Activated CD8-positive, alpha-beta memory T cell treated with anti-CD3 and anti-CD28 coated beads, Interleukin-2, amount 50 U/mL, for 24 hours (primary cell): Measurements from ENCODE around the gene WAPL.

ENCODE experiments used
- DNase-seq: peaks from one replicate; pipeline ENCODE4 v3.0.0-alpha.2; 2020; ENCODE audit errors: extremely low read depth

WAPL gene

DNA sequence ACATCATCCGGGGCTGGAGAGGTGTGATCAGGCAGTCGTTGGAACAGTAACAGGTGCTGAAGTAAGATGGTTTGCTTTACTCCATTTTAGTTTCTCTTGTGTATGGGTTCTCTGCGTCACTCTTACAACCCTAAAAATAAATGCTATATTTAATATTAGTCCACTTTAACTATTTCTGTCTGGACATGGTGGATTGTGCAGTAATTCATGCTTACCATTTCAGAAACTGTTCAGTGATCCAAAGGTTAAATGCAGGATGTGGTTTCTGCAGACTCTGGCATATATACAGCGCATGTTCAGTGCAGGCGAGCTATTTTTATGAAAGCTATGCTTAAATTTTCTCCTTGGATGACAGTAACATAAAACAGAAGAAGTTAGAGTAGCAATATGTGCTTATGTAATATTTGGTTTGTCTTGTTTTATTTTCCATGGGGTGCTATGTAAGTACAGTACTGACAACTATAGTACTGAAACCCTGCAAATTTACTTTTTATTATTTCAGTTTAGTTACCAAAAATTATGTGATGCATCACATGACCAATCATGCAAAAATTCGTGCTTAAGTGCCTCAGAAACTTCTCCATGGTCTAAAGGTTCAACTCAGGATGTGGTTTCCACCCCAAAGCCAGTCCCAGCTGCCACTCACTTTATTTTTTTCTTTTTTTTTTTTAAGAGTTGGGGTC, 108.4 kb downstream of the WAPL start:
- DNase-seq = no peak

DNA sequence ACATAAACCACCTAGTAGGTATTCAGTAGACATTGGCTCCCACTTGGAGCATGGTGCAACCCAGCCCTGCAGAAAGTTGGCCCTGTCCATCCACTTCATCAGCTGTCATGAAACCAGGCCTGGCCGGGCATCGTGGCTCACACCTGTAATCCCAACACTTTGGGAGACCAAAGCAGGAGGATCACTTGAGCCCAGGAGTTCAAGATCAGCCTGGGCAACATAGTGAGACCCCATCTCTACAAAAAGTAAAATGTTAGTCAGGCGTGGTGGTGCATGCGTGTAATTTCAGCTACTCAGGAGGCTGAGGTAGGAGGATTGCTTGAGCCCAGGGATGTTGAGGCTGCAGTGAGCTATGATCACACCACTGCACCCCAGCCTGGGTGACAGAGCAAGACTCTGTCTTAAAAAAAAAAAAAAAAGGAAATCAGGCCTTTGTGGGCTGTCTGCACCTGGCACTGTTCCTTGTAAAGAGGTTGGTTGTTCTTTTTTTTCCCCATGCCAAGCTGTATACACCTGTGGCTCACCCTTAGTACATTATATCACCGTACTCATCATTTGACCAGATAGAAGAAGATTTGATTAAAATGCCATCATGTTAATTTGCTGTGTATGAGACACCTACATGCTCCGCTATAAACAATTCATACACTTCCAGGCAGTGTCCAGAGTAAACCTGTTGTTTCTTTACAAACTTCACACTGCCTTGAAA, 109.6 kb downstream of the WAPL start:
- no peak for DNase-seq

- DNase-seq = no peak
Measured at GRCh38 chr10:86411281-86411841, 110.2 kb downstream of the WAPL start.

DNA sequence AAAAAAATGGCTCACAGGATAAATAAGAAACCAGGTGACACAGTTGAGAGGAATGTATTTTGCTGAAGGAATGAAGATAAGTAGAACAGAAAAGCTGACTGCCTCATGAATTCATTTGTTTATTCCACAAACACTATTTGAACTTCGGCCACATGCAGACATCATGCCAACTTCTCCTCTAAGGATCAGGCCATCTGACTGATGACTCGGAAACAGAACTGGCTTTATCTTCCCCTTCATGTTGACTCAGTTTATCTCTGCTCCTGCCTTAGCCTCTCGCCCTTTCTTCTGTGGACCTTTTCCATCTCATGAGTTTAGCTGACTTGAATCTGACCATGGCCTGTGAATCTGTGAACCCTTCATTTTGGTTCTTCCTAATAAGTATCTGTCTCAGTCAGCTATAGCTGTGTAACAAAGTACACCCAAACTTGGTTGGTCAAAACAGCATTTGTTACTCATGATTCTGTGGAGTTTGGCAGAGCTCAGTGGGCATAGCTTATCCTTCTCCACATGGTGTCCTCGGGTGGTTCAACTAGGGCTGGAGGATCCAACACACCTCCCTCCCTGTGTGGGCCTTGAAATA, 111.0 kb downstream of the WAPL start:
- DNase-seq = no peak

GRCh38 chr10:86409183-86409582, 112.4 kb downstream of the WAPL start:
- no peak for DNase-seq

DNA sequence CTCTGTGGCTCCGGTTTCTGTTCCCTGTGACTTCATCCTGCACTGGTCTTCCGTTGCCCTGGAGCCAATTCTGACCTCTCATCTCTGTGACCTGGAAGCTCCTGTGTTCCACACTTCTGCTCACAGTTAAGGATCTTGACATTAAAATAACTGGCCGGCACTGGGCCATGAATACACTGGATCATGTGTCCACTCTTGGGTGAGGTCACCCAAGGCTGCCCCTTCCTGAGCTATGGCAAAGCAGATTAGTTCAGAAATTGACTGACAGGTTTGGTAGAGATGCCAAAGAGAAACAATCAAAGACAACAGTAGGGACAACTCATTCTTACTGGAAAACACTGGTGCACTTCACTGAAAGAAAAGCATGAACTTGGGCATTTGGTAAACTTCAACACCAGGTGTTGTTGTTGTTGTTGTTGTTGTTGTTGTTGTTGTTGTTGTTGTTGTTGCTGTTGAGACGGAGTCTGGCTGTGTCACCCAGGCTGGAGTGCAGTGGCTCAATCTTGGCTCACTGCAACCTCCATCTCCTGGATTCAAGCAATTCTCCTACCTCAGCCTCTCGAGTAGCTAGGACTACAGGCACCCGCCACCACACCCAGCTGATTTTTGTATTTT, 118.3 kb downstream of the WAPL start:
- DNase-seq = no peak

DNA sequence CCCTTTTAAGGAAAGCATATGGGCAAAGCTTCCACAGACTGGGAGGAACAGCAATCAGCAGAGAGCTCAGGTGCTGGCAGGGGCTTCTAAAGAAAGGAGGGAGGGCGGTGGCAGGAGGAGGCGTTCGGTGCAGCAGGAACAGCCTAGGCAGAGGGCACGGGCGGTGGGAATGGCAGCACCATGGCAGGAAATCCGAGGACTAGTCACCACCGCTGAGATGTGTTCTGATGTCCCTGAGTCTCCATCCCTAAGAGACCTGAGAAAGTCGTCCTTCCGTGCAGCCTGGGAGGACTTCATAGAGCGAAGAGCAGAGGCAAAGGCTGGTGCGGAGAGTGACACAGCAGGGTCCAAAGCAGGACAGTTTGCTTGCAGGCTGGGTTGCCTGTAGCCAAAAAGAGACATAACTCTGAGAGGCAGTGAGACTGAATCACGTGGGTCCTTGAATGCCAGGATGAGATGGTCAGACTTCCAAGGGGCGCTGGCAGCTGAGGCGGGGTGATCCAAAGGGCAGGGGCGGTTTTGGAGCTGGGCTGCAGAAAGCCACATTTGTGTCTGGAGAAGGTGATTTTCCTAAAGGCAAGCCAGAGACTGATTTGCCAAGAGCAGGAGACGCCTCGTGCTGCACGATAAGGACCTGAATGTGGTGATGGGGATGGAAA, 119.2 kb downstream of the WAPL start:
- DNase-seq = no peak

DNA sequence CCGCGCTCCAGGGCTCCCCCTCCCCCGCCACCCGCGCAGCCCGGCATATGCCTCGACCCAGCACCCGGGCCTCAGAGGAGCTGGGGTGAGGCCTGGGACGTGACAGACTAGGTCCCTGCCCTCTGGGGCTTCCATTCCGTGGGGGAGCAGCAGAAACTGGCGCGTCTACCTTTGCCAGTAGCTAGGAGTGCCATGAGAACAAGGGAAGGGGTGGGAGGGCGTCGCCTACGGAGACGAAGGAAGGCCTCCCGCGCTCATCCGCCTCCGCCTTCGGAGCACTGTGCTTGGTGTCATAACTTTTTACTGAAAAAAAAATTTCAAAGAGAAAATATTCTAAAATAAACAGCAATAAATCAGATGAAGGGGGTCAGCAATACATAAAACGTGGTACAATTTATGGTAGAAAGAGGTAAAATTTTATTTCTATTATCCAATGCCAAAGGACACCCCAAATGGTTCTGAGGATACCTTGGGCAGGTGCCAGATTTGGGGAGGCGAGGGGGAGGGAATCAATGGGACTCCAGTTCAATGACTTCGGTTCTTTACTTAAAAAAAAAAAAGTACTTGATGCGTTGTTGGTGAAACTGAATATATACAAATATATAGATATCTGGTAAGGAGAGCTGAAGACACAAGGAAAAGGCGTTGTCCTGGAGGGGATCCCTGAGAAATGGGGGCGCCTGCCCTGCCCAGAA, 119.9 kb downstream of the WAPL start:
- no peak for DNase-seq

DNA sequence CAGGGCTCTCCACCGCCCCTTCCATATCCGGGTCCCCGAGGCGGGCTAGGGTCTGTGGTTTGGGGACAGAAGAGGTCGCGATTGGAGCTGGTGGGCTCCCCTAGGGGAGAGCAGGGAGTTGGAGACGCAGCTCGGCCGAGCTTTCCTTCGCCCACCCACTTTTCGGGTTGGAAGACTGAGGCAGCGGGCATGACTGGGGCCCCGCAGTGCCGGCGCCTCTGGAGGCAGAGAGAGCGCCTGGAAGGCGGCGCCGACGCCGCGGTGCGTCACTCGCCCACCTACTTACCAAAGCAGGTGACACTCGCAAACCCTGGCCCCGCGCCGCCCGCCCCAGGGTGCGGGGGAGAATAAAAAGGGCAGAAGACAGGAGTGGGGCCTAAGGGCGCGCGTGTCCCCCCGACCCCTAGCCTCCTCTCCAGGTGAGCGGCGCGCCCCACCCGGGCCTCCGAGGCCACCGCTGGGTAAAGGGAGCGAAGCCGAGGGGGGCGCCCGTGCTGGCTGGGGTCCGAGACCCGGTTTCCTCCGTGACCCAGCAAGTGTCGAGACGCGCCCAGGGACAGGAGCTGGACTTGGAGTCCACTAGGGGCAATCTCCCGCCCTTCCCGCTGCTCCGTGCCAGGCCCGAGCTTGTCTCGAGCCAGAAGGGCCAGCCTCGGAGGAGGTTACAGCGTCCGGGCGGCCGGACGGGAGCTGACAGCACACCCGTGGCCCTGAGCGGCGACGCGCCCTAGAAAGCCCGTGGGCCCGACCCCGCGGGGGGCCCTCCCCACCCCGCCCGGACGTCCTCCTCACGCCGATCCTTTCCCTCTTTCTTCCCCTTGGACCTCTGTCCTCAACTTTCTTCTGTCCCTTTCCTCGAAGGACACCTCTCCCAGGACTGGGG, 120.6 kb downstream of the WAPL start:
- peak; percentile 31 for DNase-seq

DNA sequence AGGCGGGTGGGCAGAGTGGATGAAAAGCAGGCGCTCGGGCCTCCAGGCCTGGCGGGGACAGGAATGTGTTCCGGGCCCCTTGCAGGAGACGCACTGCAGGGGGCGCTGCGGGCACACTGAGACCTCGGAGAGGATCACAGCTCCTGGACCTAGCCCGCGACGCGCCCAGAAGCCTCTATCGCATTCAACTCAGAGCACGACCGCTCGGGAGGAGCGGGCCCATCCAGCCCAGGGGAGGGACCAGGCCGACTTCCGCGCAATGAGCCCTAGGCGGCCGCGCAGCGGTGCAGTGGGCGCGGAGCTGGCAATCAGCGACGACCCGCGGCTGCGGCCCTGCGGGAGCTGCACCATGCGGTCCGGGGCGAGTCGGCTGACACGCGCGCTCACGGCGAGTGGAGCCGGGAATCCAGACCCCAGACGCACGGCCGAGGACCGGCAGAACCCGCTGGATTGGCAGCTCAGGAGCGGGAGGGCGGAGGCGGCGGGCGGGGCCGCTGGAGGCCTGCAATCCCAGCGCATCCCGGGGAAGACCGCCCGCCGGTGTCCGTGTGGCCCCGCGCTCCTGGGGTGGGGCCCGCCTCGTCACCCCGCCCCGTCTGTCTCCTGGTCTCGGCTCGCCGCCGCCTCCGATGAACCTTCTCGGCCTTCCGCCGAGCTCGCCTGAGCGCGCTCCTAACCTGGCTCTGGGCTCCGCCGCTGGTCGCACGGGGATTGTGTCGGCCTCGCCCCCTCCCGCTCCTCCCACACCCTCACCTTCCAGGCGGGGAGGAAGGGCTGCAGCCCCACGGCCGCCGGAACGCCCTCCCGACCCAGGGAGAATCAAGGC, 121.5 kb downstream of the WAPL start:
- DNase-seq = peak; percentile 79

- DNase-seq = no peak
Measured at GRCh38 chr10:86399514-86399878, 122.1 kb downstream of the WAPL start.

DNA sequence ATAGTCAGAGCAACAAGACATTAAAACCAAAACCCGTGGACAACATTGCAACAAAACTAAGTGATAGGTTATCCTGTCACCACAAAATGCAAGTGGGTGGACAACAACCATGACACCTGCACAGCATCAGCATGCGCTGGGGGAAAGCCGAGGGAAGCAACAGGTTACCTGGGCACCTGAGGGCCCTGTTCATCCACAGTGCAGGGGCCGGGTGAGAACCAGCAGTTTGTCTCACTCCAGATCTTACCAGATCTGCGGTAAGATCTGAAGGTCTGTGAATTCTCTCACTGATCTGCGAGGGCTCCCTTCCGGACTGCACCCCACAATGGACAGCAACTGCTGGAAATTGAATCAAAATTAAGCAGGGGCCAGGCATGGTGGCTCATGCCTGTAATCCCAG, 124.5 kb downstream of the WAPL start:
- no peak for DNase-seq

DNA sequence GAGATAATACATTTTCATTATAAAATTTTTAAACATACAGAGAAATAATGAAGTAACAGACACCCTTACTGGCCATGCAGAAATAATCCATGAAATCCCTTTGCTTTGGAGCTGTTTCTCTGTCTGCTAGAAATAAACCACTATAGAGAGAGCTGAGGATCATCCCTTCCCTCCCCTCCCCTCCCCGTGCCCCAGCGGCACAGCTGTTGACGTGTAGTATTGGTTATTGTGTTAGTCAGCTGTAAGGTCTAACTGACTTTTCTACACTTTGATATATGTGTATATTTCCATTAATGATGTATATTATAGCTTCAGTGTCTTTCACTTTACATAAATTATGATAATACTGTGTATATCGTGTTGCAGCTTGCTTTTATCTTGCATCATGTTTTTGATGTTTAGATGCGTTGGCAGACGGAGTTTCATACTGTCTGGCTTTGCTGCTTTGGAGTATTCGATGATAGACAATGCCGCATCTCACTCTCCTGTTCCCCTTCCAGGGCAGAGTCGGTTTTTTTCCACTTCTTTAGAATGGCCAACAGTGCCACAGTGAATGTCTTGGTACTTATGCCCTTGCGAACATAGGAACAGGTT, 127.6 kb downstream of the WAPL start:
- DNase-seq = no peak

DNA sequence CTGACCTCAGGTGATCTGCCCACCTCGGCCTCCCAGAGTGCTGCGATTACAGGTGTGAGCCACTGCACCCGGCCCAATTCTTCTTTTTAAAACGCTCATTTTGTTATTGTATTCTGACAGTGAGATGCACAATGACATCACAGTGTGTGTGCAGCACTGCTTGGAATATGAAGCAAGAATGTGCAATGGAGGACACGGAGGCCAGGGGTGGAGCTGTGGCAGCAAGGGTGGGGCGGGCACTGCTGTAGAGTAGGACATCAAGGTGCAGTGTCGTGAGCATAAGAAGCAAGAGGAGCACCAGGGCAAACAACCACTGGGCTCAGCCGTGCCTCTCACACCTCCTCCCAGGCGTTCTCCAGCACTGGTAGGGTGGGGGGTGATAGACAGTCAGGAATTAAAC, 128.2 kb downstream of the WAPL start:
- no peak for DNase-seq

DNA sequence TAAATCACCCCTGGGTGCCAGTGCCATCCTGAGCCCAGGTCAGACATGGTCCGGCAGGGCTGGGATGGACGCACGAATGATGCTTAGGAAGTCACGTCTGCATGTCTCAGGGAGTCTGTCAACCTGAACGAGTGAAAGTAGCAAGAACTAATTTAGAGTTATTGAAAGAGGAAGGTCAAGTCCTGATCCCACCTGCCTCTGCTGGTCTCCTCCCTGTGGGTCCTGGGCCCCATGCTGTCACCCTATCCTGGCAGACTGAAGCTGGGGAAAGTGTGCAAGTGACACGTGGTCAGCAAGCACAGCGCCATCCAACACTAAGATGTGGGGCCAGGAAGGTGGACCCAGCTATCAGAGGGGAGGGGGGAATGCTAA, 128.9 kb downstream of the WAPL start:
- no peak for DNase-seq

DNA sequence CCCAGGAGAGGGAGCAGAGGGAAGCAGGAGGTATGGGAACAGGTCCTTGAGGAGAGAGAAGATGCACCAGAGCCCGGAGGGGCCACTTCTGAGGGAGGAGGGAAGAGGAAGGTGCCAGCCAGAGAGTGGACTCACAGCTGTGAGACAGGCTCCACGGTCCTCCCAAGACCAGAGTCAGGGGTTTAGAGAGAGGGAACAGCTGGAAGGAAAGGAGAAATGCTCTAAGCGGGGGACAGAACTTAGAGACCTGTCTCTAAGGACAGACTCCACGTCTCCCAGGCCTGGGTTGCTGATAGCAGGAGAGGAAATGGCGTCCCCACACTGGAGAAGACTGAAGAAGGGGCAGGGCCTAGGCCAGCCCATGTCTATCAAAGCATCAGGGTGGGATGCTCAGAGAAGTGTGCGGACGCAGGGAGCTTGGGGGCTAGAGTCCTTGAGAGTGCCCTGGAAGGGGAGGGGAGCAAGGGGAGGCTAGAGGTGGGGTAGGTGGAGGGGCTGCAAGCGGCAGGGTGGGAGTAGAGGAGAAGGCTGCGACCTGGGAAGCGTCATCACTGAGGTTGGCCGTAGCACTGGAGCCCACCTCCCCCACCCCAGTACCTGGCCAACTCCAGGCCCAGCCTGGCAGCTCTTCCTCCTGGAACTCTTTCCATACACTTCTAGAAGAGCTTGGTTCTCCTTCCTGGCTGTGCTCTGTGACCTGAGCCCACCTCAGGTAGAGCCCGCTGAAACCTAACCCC, 129.4 kb downstream of the WAPL start:
- DNase-seq = no peak

- no peak for DNase-seq
Measured at GRCh38 chr10:86391236-86391840, 130.3 kb downstream of the WAPL start.
